Keratinocyte (primary cell): ENCODE results near the gene ULBP3.
"Not testable (repeated sequence)": the region's sequence is repeated elsewhere in the genome, so short reads cannot be mapped to it uniquely, and the experiment has no call there.

Source experiments
- EZH2 ChIP-seq: IDR thresholded peaks from one replicate; pipeline ENCODE4 v1.6.1; 2012; ENCODE audit warnings: inconsistent platforms, mild to moderate bottlenecking, low read length, moderate library complexity
- TF ChIP-seq, protein P1 (sequence below), 3 experiments: IDR thresholded peaks in 1 of 3; conservative IDR thresholded peaks in 1 of 3; optimal IDR thresholded peaks in 1 of 3; 2 replicates in 2 of 3; 3 replicates in 1 of 3; pipeline versions ENCODE3 to v1.5.1; 2011; ENCODE audit warnings: low read length in 3 of 3, mild to moderate bottlenecking in 3 of 3, moderate library complexity in 2 of 3, control low read depth in 1 of 3, inconsistent platforms in 1 of 3; ENCODE audit not compliant: insufficient read depth in 2 of 3; ENCODE audit errors: extremely low read depth in 1 of 3

DNA sequence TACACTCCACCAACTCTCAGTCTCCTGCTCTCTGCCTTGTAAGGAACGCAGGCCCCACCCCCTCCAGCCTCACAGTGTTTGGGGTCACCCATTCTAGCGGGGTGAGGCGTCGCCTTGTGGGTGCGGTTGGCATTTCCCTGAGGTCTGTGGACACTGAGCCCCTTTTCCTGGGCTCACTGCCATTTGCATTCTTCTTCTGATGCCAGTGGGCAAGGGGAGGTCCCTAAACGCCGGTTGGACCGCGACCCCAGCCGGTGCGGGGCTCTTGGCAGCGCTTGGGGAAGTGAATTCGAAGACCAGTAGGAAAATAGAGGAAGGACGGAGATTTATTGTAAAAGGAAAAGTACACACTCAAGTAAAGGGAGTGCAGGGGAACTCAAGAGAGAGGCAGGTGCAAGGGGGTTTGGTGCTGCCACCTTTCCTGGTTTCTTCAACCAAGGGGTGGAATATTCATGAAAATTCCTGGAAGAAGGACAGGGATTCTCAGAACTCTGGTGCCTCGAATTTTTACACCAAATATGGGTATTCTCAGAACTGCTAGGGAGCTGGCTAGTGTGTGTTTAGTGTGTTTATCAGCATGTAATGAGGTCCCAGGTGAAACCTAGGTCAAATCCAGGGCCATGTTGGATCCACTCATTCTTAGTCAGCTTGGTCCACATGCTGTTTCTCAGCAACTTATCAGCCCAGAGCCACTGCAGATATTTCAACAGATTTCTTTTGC lies 53.5 kb downstream of the ULBP3 start:
- TF ChIP-seq, protein P1, sequence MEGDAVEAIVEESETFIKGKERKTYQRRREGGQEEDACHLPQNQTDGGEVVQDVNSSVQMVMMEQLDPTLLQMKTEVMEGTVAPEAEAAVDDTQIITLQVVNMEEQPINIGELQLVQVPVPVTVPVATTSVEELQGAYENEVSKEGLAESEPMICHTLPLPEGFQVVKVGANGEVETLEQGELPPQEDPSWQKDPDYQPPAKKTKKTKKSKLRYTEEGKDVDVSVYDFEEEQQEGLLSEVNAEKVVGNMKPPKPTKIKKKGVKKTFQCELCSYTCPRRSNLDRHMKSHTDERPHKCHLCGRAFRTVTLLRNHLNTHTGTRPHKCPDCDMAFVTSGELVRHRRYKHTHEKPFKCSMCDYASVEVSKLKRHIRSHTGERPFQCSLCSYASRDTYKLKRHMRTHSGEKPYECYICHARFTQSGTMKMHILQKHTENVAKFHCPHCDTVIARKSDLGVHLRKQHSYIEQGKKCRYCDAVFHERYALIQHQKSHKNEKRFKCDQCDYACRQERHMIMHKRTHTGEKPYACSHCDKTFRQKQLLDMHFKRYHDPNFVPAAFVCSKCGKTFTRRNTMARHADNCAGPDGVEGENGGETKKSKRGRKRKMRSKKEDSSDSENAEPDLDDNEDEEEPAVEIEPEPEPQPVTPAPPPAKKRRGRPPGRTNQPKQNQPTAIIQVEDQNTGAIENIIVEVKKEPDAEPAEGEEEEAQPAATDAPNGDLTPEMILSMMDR (optimal IDR thresholded peaks at IDR 0.05 in 1 of 3, IDR thresholded peaks at IDR 0.05 in 1 of 3, conservative IDR thresholded peaks at IDR 0.05 in 1 of 3; ENCODE audit: extremely low read depth in 1 of 3, insufficient read depth in 2 of 3, low read length in 3 of 3) = peak in 1 of 3 experiments; percentile 4
- not testable (repeated sequence) for TF ChIP-seq EZH2
